Keratinocyte (primary cell): Measurements from ENCODE around the gene TNFSF13B. TPM values are rescaled to one million over a fixed set of nuclear protein-coding genes. Genes with fewer than 3 reads are reported as not detected.

ENCODE experiments used
- DNase-seq: peaks from one replicate; pipeline ENCODE4 v3.0.0-alpha.2; 2011; ENCODE audit warnings: low read depth, missing footprints, low spot score
- FAIRE-seq: peaks from 2 replicates; lab custom pipeline; 2011; peaks lifted over from hg19 to GRCh38; lab: Jason Lieb, UNC
- H2AFZ ChIP-seq: 2 replicates; pipeline ENCODE4 v1.6.0; 2012; ENCODE audit warnings: low read length, control low read depth, inconsistent platforms; ENCODE audit not compliant: control insufficient read depth
- H3K27ac ChIP-seq: 2 replicates; pipeline ENCODE4 v1.5.1; 2011; ENCODE audit warnings: low read length; ENCODE audit not compliant: control insufficient read depth, insufficient read depth
- H3K27me3 ChIP-seq: 3 replicates; pipeline ENCODE4 v1.6.0; 2011; ENCODE audit warnings: low read length; ENCODE audit not compliant: control insufficient read depth, insufficient read depth; ENCODE audit errors: extremely low read depth
- H3K36me3 ChIP-seq, 2 experiments: 2 replicates in 1 of 2; 3 replicates in 1 of 2; pipeline ENCODE4 v1.5.1; 2011; ENCODE audit warnings: low read length in 2 of 2, mild to moderate bottlenecking in 1 of 2; ENCODE audit not compliant: control insufficient read depth in 2 of 2, insufficient read depth in 2 of 2; ENCODE audit errors: extremely low read depth in 1 of 2
- H3K4me1 ChIP-seq: 3 replicates; pipeline ENCODE4 v1.5.1; 2011; ENCODE audit warnings: low read length; ENCODE audit not compliant: control insufficient read depth, insufficient read depth; ENCODE audit errors: extremely low read depth
- H3K4me2 ChIP-seq: 3 replicates; pipeline ENCODE4 v1.6.0; 2011; ENCODE audit warnings: low read depth, low read length; ENCODE audit not compliant: control insufficient read depth, insufficient read depth; ENCODE audit errors: extremely low read depth
- H3K4me3 ChIP-seq, 3 experiments: fragments of 200-600 bp in 1 of 3; sonication (generic) in 1 of 3; 2 replicates in 2 of 3; 3 replicates in 1 of 3; pipeline ENCODE4 v1.5.1; 2011 to 2016; ENCODE audit warnings: low read length in 3 of 3, mild to moderate bottlenecking in 3 of 3, control low read depth in 2 of 3, inconsistent platforms in 1 of 3, low read depth in 1 of 3, mixed read lengths in 1 of 3, mixed run types in 1 of 3, moderate library complexity in 1 of 3; ENCODE audit not compliant: control insufficient read depth in 2 of 3, insufficient read depth in 2 of 3; ENCODE audit errors: extremely low read depth in 1 of 3
- H3K79me2 ChIP-seq: 2 replicates; pipeline ENCODE4 v1.6.0; 2012; ENCODE audit warnings: low read length; ENCODE audit not compliant: control insufficient read depth, insufficient read depth
- H3K9ac ChIP-seq: 3 replicates; pipeline ENCODE4 v1.6.0; 2011; ENCODE audit warnings: low read length; ENCODE audit not compliant: control insufficient read depth, insufficient read depth; ENCODE audit errors: extremely low read depth
- H3K9me1 ChIP-seq: 3 replicates; pipeline ENCODE4 v1.6.0; 2011; ENCODE audit warnings: low read length; ENCODE audit not compliant: control insufficient read depth, insufficient read depth; ENCODE audit errors: extremely low read depth
- H3K9me3 ChIP-seq: 2 replicates; pipeline ENCODE4 v1.5.1; 2012; ENCODE audit warnings: low read depth, low read length; ENCODE audit not compliant: control insufficient read depth
- H4K20me1 ChIP-seq: 3 replicates; pipeline ENCODE4 v1.6.0; 2011; ENCODE audit warnings: low read length; ENCODE audit not compliant: control insufficient read depth, insufficient read depth; ENCODE audit errors: extremely low read depth
- EZH2 ChIP-seq: IDR thresholded peaks from one replicate; pipeline ENCODE4 v1.6.1; 2012; ENCODE audit warnings: inconsistent platforms, mild to moderate bottlenecking, low read length, moderate library complexity
- dilution Hi-C: fragments of 300-500 bp; cut with MboI; formaldehyde crosslinking; loops from one replicate; pipeline ENCODE4 v1.7.0; 2020; ENCODE audit warnings: low sequenced_read_pairs; ENCODE audit not compliant: extremely low pct_ligation_motif_present
- polyA plus RNA-seq, 5 experiments: library from polyadenylated mRNA; depleted of rRNA in 3 of 5; stranded (reverse) in 3 of 5; stranded (forward) in 1 of 5; unstranded in 1 of 5; fragments of >200 nt; gene quantifications; 1 replicate in 1 of 5; 2 replicates in 3 of 5; 3 replicates in 1 of 5; pipeline versions ENCODE4 v1.2.1 to v1.2.3, GENCODE V29; 2011 to 2012; ENCODE audit warnings: missing spikeins in 2 of 5, low read depth in 1 of 5, low replicate concordance in 1 of 5
- TF ChIP-seq, protein P1 (sequence below), 3 experiments: IDR thresholded peaks in 1 of 3; conservative IDR thresholded peaks in 1 of 3; optimal IDR thresholded peaks in 1 of 3; 2 replicates in 2 of 3; 3 replicates in 1 of 3; pipeline versions ENCODE3 to v1.5.1; 2011; ENCODE audit warnings: low read length in 3 of 3, mild to moderate bottlenecking in 3 of 3, moderate library complexity in 2 of 3, control low read depth in 1 of 3, inconsistent platforms in 1 of 3; ENCODE audit not compliant: insufficient read depth in 2 of 3; ENCODE audit errors: extremely low read depth in 1 of 3

Gene TNFSF13B
- polyA plus RNA-seq, 1 donor (not counting 4 experiments of a cell fraction or from before 2014, with no cell fraction given): 1.1 TPM

DNA sequence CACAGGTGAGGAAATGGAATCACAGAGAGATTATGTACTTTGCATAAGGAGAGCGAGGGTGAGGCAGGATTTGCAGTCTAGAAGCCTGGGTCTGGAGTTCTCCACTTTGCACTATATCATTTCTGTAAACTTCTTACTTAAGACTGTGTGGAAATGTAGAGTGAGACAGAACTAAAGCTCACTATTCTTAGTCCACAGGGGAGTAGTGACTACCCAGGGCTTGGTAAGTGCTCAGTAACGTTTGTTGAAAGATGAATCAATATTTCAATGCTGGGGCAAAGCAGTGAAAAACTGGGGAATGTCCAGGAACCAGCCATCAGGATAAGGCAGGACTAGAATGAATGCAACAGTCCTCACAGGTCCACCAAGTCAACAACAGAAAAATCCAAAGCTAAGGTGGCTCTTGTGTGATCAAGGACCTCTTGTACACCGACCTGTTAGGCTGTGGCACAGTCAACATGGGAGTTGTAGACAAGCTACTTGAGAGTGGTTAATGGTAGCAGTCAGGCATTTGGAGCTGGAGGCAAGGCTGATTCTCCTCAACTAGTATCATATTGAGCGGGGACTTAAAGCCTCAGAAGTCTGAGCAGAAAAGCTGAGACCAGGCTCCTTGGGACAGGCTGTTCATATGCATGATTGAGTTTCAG, 929 bp upstream of the TNFSF13B start:
- H3K4me1 ChIP-seq: peaks cover 4% of the 10 kb centered on the region
- H3K9me3 ChIP-seq: no peaks in the 10 kb centered on the region
- no peaks in the 10 kb centered on the region for H3K9me1 ChIP-seq
- no peak overlapping the region for H3K4me2 ChIP-seq
- H3K79me2 ChIP-seq: no peaks in the 10 kb centered on the region
- H3K27ac ChIP-seq: no peak overlapping the region
- FAIRE-seq: no peak
- dilution Hi-C loops: no loop called here
- no peak overlapping the region for H2AFZ ChIP-seq
- no peak for DNase-seq
- no peaks in the 10 kb centered on the region for H4K20me1 ChIP-seq
- no peaks in the 10 kb centered on the region for H3K36me3 ChIP-seq
- no peak overlapping the region for H3K4me3 ChIP-seq
- no peaks in the 10 kb centered on the region for H3K27me3 ChIP-seq
- H3K9ac ChIP-seq: no peak overlapping the region
- TF ChIP-seq EZH2: no peak
- TF ChIP-seq, protein P1, sequence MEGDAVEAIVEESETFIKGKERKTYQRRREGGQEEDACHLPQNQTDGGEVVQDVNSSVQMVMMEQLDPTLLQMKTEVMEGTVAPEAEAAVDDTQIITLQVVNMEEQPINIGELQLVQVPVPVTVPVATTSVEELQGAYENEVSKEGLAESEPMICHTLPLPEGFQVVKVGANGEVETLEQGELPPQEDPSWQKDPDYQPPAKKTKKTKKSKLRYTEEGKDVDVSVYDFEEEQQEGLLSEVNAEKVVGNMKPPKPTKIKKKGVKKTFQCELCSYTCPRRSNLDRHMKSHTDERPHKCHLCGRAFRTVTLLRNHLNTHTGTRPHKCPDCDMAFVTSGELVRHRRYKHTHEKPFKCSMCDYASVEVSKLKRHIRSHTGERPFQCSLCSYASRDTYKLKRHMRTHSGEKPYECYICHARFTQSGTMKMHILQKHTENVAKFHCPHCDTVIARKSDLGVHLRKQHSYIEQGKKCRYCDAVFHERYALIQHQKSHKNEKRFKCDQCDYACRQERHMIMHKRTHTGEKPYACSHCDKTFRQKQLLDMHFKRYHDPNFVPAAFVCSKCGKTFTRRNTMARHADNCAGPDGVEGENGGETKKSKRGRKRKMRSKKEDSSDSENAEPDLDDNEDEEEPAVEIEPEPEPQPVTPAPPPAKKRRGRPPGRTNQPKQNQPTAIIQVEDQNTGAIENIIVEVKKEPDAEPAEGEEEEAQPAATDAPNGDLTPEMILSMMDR (optimal IDR thresholded peaks at IDR 0.05 in 1 of 3, IDR thresholded peaks at IDR 0.05 in 1 of 3, conservative IDR thresholded peaks at IDR 0.05 in 1 of 3; ENCODE audit: extremely low read depth in 1 of 3, insufficient read depth in 2 of 3, low read length in 3 of 3): no peak

DNA sequence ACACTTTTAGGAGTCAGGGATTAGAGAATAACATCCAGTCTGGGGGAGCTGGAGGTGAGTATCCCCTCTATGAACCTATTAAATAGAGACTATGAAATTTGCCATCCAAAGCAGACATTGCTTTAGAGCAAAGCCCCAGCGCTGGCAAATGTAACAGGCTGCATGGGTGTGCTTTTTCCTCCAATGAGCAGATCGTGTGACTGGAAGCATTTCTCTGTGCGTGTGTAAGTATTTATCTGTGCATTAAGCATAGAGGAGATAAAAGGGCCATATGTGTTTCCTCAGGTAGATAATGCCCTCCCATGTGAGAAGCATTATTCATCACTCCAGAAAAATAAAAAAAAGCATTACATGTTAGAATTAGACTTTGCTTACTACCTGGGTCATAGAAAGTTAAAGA, 924 bp downstream of the TNFSF13B start:
- TF ChIP-seq EZH2: no peak
- TF ChIP-seq, protein P1 (optimal IDR thresholded peaks at IDR 0.05 in 1 of 3, IDR thresholded peaks at IDR 0.05 in 1 of 3, conservative IDR thresholded peaks at IDR 0.05 in 1 of 3; ENCODE audit: extremely low read depth in 1 of 3, insufficient read depth in 2 of 3, low read length in 3 of 3): no peak
- Histone ChIP-seq H3K4me1 (peaks cover 4% of the 10 kb centered on the region), H3K36me3 (no peaks in the 10 kb centered on the region), H3K4me3 (no peak overlapping the region), H3K27me3 (no peaks in the 10 kb centered on the region), H3K4me2 (peak overlapping the region; percentile 67), H3K79me2 (no peaks in the 10 kb centered on the region), H2AFZ (peak overlapping the region; percentile 8), H3K9me3 (no peaks in the 10 kb centered on the region), H3K9me1 (no peaks in the 10 kb centered on the region), H3K27ac (no peak overlapping the region), H4K20me1 (no peaks in the 10 kb centered on the region), H3K9ac (no peak overlapping the region)
- dilution Hi-C loops: no loop called here
- DNase-seq (no peak), FAIRE-seq (no peak)
